ENCODE results near the gene UFC1.
A peak's percentile ranks its signal among the peaks of the same experiment; 100 is the strongest.

UFC1 gene

GRCh38 chr1:161200992-161201835, 47.4 kb downstream of the UFC1 start:
- Mint-ChIP-seq H3K4me3 (peak overlapping the region; percentile 95), H3K36me3 (peaks cover 17% of the 10 kb centered on the region), H3K9me3 (no peaks in the 10 kb centered on the region), H3K27me3 (no peaks in the 10 kb centered on the region), H3K4me1 (peaks cover 67% of the 10 kb centered on the region), H3K27ac (peak overlapping the region; percentile 98)

GRCh38 chr1:161201836-161202712, 48.3 kb downstream of the UFC1 start, which contains the start of gene NDUFS2:
NDUFS2 (plus strand) TSS chr1:161202367; CDS start chr1:161202386, 19 bp downstream.
- Mint-ChIP-seq H3K9me3 (no peaks in the 10 kb centered on the region), H3K36me3 (peaks cover 20% of the 10 kb centered on the region), H3K27ac (peak within 1 kb of the TSS; percentile 98), H3K4me1 (peaks cover 74% of the 10 kb centered on the region), H3K4me3 (peak within 1 kb of the TSS; percentile 95), H3K27me3 (no peaks in the 10 kb centered on the region)

- Mint-ChIP-seq H3K4me3 (peak overlapping the region; percentile 23), H3K9me3 (no peaks in the 10 kb centered on the region), H3K4me1 (peaks cover 63% of the 10 kb centered on the region), H3K36me3 (peaks cover 33% of the 10 kb centered on the region), H3K27ac (peak overlapping the region; percentile 80), H3K27me3 (no peaks in the 10 kb centered on the region)
Observed at GRCh38 chr1:161206411-161207140, 52.8 kb downstream of the UFC1 start.

- Mint-ChIP-seq H3K4me3 (no peak overlapping the region), H3K27me3 (no peaks in the 10 kb centered on the region), H3K36me3 (peaks cover 34% of the 10 kb centered on the region), H3K27ac (no peak overlapping the region), H3K4me1 (peaks cover 57% of the 10 kb centered on the region), H3K9me3 (no peaks in the 10 kb centered on the region)
Observed at GRCh38 chr1:161207173-161207572, 53.4 kb downstream of the UFC1 start.
